Measurements from ENCODE around the gene CD36. TPM values are rescaled to one million over a fixed set of nuclear protein-coding genes. Genes with fewer than 3 reads are reported as not detected.

CD36 gene
- total and polyA plus RNA-seq, 12 donors, result 190 to 1,458 (median 916) TPM

DNA sequence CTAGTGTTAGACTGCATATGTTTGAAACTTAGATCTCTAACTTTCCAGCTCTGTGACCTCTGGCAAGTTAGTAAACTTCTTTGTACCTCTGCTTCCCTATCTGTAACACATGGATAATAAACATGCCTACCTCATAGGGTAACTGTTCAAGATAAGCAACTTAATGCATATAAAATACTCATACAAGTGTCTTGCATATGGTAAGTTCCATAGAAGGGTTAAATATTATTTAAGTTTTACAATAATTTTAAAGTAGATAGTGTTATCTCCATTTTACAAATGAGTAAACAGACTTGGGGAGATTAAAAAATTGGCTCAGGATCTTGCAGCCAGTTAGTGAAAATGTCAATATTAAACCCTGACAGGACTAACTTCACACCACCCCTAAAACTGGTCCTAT is 30.1 kb upstream of the CD36 start:
- DNase-seq, result no peak
- Histone ChIP-seq H3K9me3 (no peaks in the 10 kb centered on the region), H3K27me3 (no peaks in the 10 kb centered on the region), H3K27ac (peak overlapping the region; percentile 33 to 87 (median 74)), H3K4me1 (peaks cover 2 to 89% (median 65%) of the 10 kb centered on the region in 9 donors), H3K36me3 (no peaks in the 10 kb centered on the region), H3K4me3 (peak overlapping the region in 1 of 10 donors; percentile 3)
- TF ChIP-seq, protein P1, sequence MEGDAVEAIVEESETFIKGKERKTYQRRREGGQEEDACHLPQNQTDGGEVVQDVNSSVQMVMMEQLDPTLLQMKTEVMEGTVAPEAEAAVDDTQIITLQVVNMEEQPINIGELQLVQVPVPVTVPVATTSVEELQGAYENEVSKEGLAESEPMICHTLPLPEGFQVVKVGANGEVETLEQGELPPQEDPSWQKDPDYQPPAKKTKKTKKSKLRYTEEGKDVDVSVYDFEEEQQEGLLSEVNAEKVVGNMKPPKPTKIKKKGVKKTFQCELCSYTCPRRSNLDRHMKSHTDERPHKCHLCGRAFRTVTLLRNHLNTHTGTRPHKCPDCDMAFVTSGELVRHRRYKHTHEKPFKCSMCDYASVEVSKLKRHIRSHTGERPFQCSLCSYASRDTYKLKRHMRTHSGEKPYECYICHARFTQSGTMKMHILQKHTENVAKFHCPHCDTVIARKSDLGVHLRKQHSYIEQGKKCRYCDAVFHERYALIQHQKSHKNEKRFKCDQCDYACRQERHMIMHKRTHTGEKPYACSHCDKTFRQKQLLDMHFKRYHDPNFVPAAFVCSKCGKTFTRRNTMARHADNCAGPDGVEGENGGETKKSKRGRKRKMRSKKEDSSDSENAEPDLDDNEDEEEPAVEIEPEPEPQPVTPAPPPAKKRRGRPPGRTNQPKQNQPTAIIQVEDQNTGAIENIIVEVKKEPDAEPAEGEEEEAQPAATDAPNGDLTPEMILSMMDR (IDR thresholded peaks at IDR 0.05), result no peak
- ATAC-seq, result no peak
- intact Hi-C loops (cut with DNase I), result loop anchor here in 1 of 10 donors (10.0 kb wide), 1 partner anchor 46 kb away; no protein-coding TSS in a partner anchor

DNA sequence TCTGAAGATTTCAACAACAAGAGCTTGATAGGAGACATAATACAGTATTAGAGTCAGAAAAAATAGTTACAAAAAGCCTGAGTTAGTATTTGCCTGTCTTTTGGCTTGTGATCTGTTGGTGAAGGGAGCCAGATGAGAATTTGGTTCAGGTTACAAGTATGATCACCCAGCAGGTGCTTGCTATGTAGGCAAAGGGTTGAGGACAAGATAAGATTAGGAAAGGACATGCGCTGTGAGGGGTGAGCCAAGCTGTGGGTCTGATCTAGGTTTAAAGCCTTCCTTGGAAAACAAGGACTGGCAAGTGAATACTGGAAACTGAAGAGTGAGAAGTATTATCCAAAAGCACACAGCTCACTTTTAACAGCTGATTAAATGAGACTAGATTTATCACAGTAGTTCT is 28.7 kb upstream of the CD36 start:
- no peaks in the 10 kb centered on the region for H3K36me3 ChIP-seq
- peaks cover 5 to 93% (median 74%) of the 10 kb centered on the region in 9 donors for H3K4me1 ChIP-seq
- H3K9me3 ChIP-seq, result no peaks in the 10 kb centered on the region
- WGBS, 2 donors, result 44 to 64% methylated on average over 1 of the region's 1 CpG
- no peak overlapping the region for H3K4me3 ChIP-seq
- H3K27me3 ChIP-seq, result no peaks in the 10 kb centered on the region
- peak in 7 of 8 donors; percentile 44 to 77 (median 65) for ATAC-seq
- TF ChIP-seq, protein P1 (IDR thresholded peaks at IDR 0.05), result no peak
- H3K27ac ChIP-seq, result peak overlapping the region; percentile 33 to 87 (median 74)
- DNase-seq, result no peak
- intact Hi-C loops (cut with DNase I), result loop anchor here in 1 of 10 donors (10.0 kb wide), 1 partner anchor 45 kb away; no protein-coding TSS in a partner anchor

DNA sequence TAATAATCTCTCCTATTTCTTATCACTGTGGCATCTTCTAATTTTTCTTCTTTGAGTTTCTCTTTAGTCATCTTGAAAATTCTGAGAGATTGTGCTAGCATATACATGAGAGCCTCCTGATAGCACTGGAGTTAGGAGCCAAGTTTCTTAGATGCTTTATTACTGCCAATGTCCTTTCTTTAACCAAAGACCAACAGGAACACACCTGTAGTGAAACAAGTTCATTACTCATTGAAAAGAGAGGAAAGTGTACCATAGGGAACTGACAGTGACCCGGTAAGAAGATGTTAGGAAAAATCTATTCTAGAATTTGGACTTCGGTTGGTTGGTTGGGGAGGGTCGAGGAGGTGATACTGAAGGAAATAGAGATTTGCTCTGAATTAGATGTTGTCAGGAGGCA is 27.1 kb upstream of the CD36 start:
- TF ChIP-seq, protein P1 (IDR thresholded peaks at IDR 0.05), result no peak
- ATAC-seq, result peak in 1 of 8 donors; percentile 2
- Histone ChIP-seq H3K4me1 (peaks cover 5 to 95% (median 67%) of the 10 kb centered on the region in 9 donors), H3K36me3 (no peaks in the 10 kb centered on the region), H3K27me3 (no peaks in the 10 kb centered on the region), H3K4me3 (no peak overlapping the region), H3K27ac (peak overlapping the region; percentile 21 to 87 (median 74)), H3K9me3 (no peaks in the 10 kb centered on the region)
- WGBS, 2 donors, result 21 to 58% methylated on average over 3 of the region's 3 CpGs
- intact Hi-C loops (cut with DNase I), result no loop called here
- no peak for DNase-seq

DNA sequence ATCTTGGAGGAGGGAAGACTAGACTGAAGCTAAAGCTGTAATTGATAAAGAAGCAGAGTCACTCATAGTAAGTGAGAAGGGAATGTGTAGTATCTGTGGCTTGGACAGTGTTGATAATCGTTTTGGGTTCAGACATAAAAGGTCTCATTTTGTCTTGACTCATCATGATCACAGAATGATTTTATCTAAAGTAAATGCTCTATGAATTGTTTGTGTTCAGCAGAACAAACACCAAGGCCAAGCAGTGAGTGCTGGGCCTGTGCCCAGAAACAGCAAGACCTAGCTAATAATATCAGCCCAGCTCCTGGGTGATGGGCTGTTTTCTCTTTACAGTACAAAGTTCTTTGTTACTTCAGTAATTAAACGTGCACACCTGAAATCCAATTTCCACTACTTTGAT is 26.7 kb upstream of the CD36 start:
- intact Hi-C loops (cut with DNase I), result no loop called here
- Histone ChIP-seq H3K27ac (peak overlapping the region; percentile 21 to 87 (median 74)), H3K9me3 (no peaks in the 10 kb centered on the region), H3K36me3 (no peaks in the 10 kb centered on the region), H3K4me3 (peak overlapping the region in 3 of 10 donors; percentile 1 to 16 (median 6)), H3K4me1 (peaks cover 5 to 95% (median 66%) of the 10 kb centered on the region in 9 donors), H3K27me3 (no peaks in the 10 kb centered on the region)
- DNase-seq, result peak; percentile 63 to 69
- TF ChIP-seq, protein P1 (IDR thresholded peaks at IDR 0.05), result no peak
- ATAC-seq, result peak; percentile 46 to 88 (median 74)
- 10 to 14% methylated on average over 2 of the region's 2 CpGs for WGBS, 2 donors

Data from heart right ventricle (tissue), 16 donors.